K562 (cell line): ENCODE data around the gene NUP35. TPM values are rescaled to one million over a fixed set of nuclear protein-coding genes. Genes with fewer than 3 reads are reported as not detected.
A peak's percentile ranks its signal among the peaks of the same experiment; 100 is the strongest.

Experiments
- CBX3 ChIP-seq, 2 experiments: IDR thresholded peaks; 1 replicate in 1 of 2; 2 replicates in 1 of 2; pipeline ENCODE4 v1.6.1; 2012; ENCODE audit warnings: inconsistent platforms in 2 of 2, low read length in 2 of 2, borderline replicate concordance in 1 of 2, control low read depth in 1 of 2
- ETV1 ChIP-seq: fragments of 450-650 bp; conservative IDR thresholded peaks from 2 replicates; pipeline ENCODE4 v1.6.1; 2016; ENCODE audit warnings: missing genetic modification characterization, control low read depth, low read depth, missing compliant biosample characterization
- EZH2 ChIP-seq: IDR thresholded peaks from 2 replicates; pipeline ENCODE4 v1.6.1; 2012; ENCODE audit warnings: low read depth, mild to moderate bottlenecking, inconsistent platforms, low read length, borderline replicate concordance
- FOXJ2 ChIP-seq: fragments of 200-800 bp; sonication (Bioruptor generic); IDR thresholded peaks from 2 replicates; pipeline ENCODE4 v1.6.1; 2016; ENCODE audit warnings: missing genetic modification characterization, missing compliant biosample characterization
- FOXK2 ChIP-seq, 2 experiments: fragments of 450-650 bp; IDR thresholded peaks in 1 of 2; conservative IDR thresholded peaks in 1 of 2; 2 replicates each; pipeline ENCODE4 v1.6.1; 2016; ENCODE audit warnings: low read depth in 2 of 2, mild to moderate bottlenecking in 1 of 2
- HMBOX1 ChIP-seq: sonication (generic); IDR thresholded peaks from 2 replicates; pipeline ENCODE4 v1.6.1; 2016
- MED1 ChIP-seq: sonication (generic); formaldehyde crosslinking; IDR thresholded peaks from 2 replicates; pipeline ENCODE4 v1.8.1; 2023; ENCODE audit warnings: missing genetic modification reagents, borderline replicate concordance
- NCOA1 ChIP-seq: fragments of 450-650 bp; IDR thresholded peaks from 2 replicates; pipeline ENCODE4 v1.6.1; 2016; ENCODE audit warnings: low read depth
- PHF21A ChIP-seq: fragments of 450-650 bp; IDR thresholded peaks from 2 replicates; pipeline ENCODE4 v1.6.1; 2017; ENCODE audit warnings: low read depth, borderline replicate concordance
- POLR3A ChIP-seq: IDR thresholded peaks from 2 replicates; pipeline ENCODE4 v1.6.1; 2011; ENCODE audit warnings: borderline replicate concordance, mild to moderate bottlenecking, moderate library complexity; ENCODE audit not compliant: insufficient read length, insufficient read depth; ENCODE audit errors: extremely low read depth
- PTRF ChIP-seq: fragments of 450-650 bp; IDR thresholded peaks from 2 replicates; pipeline ENCODE4 v1.6.1; 2016; ENCODE audit warnings: mild to moderate bottlenecking, missing genetic modification characterization, missing compliant biosample characterization
- RAD21 ChIP-seq, 2 experiments: fragments of 250-450 bp in 1 of 2; fragments of 450-650 bp in 1 of 2; sonication (Bioruptor Pico) in 1 of 2; formaldehyde crosslinking in 1 of 2; IDR thresholded peaks in 1 of 2; conservative IDR thresholded peaks in 1 of 2; 2 replicates each; pipeline versions ENCODE4 v1.4.0 to v1.8.0; 2020 to 2022; ENCODE audit warnings: mild to moderate bottlenecking in 2 of 2, moderate library complexity in 1 of 2
- SIX5 ChIP-seq, 2 experiments: IDR thresholded peaks; 2 replicates each; pipeline ENCODE4 v1.6.1; 2011; ENCODE audit warnings: low read length in 2 of 2, borderline replicate concordance in 1 of 2, low read depth in 1 of 2, mild to moderate bottlenecking in 1 of 2, moderate library complexity in 1 of 2; ENCODE audit not compliant: insufficient read depth in 1 of 2
- WHSC1 ChIP-seq: IDR thresholded peaks from one replicate; pipeline ENCODE4 v1.6.1; 2012; ENCODE audit warnings: low read length, control low read depth, inconsistent platforms
- ZFP91 ChIP-seq: sonication (generic); formaldehyde crosslinking; IDR thresholded peaks from 2 replicates; pipeline ENCODE4 v1.8.0; 2022; ENCODE audit warnings: mild to moderate bottlenecking, missing genetic modification reagents
- ZNF217 ChIP-seq: sonication (generic); formaldehyde crosslinking; IDR thresholded peaks from 2 replicates; pipeline ENCODE4 v1.8.0; 2022; ENCODE audit warnings: mild to moderate bottlenecking, missing genetic modification reagents
- ZNF263 ChIP-seq: sonication (generic); formaldehyde crosslinking; IDR thresholded peaks from 2 replicates; pipeline ENCODE4 v1.8.0; 2022; ENCODE audit warnings: mild to moderate bottlenecking, missing genetic modification reagents, borderline replicate concordance
- ZNF639 ChIP-seq, 2 experiments: fragments of 200-800 bp in 1 of 2; sonication (Bioruptor generic) in 1 of 2; sonication (generic) in 1 of 2; formaldehyde crosslinking in 1 of 2; IDR thresholded peaks in 1 of 2; conservative IDR thresholded peaks in 1 of 2; 2 replicates each; pipeline versions ENCODE4 v1.5.0 to v1.6.1; 2016 to 2020; ENCODE audit warnings: missing compliant biosample characterization in 1 of 2, missing genetic modification characterization in 1 of 2, missing genetic modification reagents in 1 of 2
- polyA plus RNA-seq, 8 experiments: library from polyadenylated mRNA; depleted of rRNA in 4 of 8; stranded (reverse) in 5 of 8; unstranded in 3 of 8; fragments of >200 nt; fragmentation: Nextera tagmentation in 2 of 8; fragmentation: Illumina TruSeq in 1 of 8; extraction: Ambion mirVana in 2 of 8; extraction: Trizol in 1 of 8; gene quantifications; 2 replicates each; pipeline versions ENCODE4 v1.2.1 to v1.2.3, GENCODE V29; 2011 to 2014; ENCODE audit warnings: inconsistent platforms in 1 of 8, missing spikeins in 1 of 8
- total RNA-seq, 7 experiments: library from RNA; depleted of rRNA in 6 of 7; stranded (reverse); fragments of >200 nt in 6 of 7; fragmentation: Illumina TruSeq in 2 of 7; extraction: Trizol in 2 of 7; gene quantifications; 2 replicates each; pipeline versions ENCODE4 v1.2.1 to v1.2.3, GENCODE V29; 2011 to 2021; ENCODE audit warnings: low replicate concordance in 1 of 7
- TF ChIP-seq, protein P1 (sequence below): fragments of 250-450 bp; sonication (Bioruptor Pico); IDR thresholded peaks from 2 replicates; pipeline ENCODE4 v1.4.0; 2020; ENCODE audit warnings: borderline replicate concordance
- TF ChIP-seq, protein P2 (sequence below), 2 experiments: fragments of 250-450 bp in 1 of 2; fragments of 450-650 bp in 1 of 2; sonication (Bioruptor Pico) in 1 of 2; IDR thresholded peaks; 2 replicates each; pipeline versions ENCODE4 v1.6.1 to v1.8.0; 2016 to 2021; ENCODE audit warnings: mild to moderate bottlenecking in 2 of 2, moderate library complexity in 2 of 2, missing compliant biosample characterization in 1 of 2, missing genetic modification characterization in 1 of 2

Gene NUP35
- total and polyA plus RNA-seq, 9 of the 15 experiments (the other 6 are each of a cell fraction or from before 2014, with no cell fraction given), result 24.5 to 78.2 (median 51.1) TPM

DNA sequence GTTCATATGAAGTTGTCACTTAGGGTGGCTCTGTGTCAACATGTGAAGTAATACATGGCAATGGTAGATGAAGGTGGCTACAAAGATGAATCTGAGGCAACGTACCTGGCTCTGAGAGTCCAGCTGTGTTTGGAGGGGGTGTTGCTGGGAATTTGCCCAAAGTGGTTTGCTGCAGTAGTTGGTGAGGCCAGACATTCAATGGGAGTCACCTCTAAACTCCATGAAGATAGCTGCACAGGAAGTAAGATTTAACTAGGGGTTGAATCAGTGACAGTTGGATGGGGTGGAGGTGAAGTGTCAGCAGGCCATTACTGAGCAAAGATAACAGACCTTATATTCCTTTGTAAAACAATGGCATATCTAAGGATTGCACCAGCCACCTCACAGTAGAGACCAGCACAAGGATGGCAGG lies 71.8 kb downstream of the NUP35 start (continued):
- TF ChIP-seq, protein P1, sequence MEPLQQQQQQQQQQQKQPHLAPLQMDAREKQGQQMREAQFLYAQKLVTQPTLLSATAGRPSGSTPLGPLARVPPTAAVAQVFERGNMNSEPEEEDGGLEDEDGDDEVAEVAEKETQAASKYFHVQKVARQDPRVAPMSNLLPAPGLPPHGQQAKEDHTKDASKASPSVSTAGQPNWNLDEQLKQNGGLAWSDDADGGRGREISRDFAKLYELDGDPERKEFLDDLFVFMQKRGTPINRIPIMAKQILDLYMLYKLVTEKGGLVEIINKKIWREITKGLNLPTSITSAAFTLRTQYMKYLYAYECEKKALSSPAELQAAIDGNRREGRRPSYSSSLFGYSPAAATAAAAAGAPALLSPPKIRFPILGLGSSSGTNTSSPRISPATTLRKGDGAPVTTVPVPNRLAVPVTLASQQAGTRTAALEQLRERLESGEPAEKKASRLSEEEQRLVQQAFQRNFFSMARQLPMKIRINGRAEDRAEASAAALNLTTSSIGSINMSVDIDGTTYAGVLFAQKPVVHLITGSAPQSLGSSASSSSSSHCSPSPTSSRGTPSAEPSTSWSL (CRISPR knock-in tag), result 0 out of 2 replicates have a peak, but pooled peaks have one; percentile 44
- TF ChIP-seq ETV1 (tag), result peak; percentile 72
- TF ChIP-seq ZNF639 (CRISPR knock-in tag; conservative IDR thresholded peaks at IDR 0.05 in 1 of 2, IDR thresholded peaks at IDR 0.05 in 1 of 2), result peak in 1 of 2 experiments; percentile 72; a peak in 2 of 4 replicates
- TF ChIP-seq, protein P2, sequence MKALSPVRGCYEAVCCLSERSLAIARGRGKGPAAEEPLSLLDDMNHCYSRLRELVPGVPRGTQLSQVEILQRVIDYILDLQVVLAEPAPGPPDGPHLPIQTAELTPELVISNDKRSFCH (CRISPR knock-in tag; IDR thresholded peaks at IDR 0.05), result no peak
- TF ChIP-seq, protein P2 (tag; IDR thresholded peaks at IDR 0.05), result 0 out of 2 replicates have a peak, but pooled peaks have one; percentile 25
- no peak for TF ChIP-seq POLR3A
- no peak for TF ChIP-seq SIX5 (IDR thresholded peaks at IDR 0.05; ENCODE audit: borderline replicate concordance in 1 of 2, insufficient read depth in 1 of 2, low read depth in 1 of 2, low read length in 2 of 2)
- TF ChIP-seq MED1 (CRISPR knock-in tag), result no peak
- TF ChIP-seq PTRF (tag), result no peak
- no peak for TF ChIP-seq ZFP91 (CRISPR knock-in tag)
- TF ChIP-seq HMBOX1, result peak; percentile 93
- TF ChIP-seq WHSC1, result no peak
- TF ChIP-seq PHF21A, result no peak
- TF ChIP-seq ZNF217 (CRISPR knock-in tag), result no peak
- no peak for TF ChIP-seq NCOA1
- 0 out of 3 replicates have a peak, but pooled peaks of 1 of the 2 experiments have one; percentile 33 for TF ChIP-seq CBX3 (IDR thresholded peaks at IDR 0.05; ENCODE audit: borderline replicate concordance in 1 of 2, low read length in 2 of 2)
- TF ChIP-seq FOXK2 (conservative IDR thresholded peaks at IDR 0.05 in 1 of 2, IDR thresholded peaks at IDR 0.05 in 1 of 2; ENCODE audit: low read depth in 2 of 2), result no peak
- no peak for TF ChIP-seq ZNF263 (CRISPR knock-in tag)
- no peak for TF ChIP-seq FOXJ2
- no peak for TF ChIP-seq EZH2
- peak in 1 of 2 experiments; percentile 39; a peak in 1 of 4 replicates for TF ChIP-seq RAD21 (CRISPR knock-in tag; conservative IDR thresholded peaks at IDR 0.05 in 1 of 2, IDR thresholded peaks at IDR 0.05 in 1 of 2)
